OCI-LY3 (cell line): Measurements from ENCODE around the gene ARVCF.
A peak's percentile ranks its signal among the peaks of the same experiment; 100 is the strongest.

Experiments
- H2AFZ ChIP-seq: fragments of 200-600, 300-600 bp; shearing (Covaris generic); 2 replicates; pipeline ENCODE4 v1.6.0; 2014; ENCODE audit warnings: antibody characterized with exemption, low read depth, low read length
- H3K27ac ChIP-seq: fragments of 200-600, 300-600 bp; sonication (generic); 2 replicates; pipeline ENCODE4 v1.5.1; 2014; ENCODE audit warnings: mild to moderate bottlenecking, low read length, moderate library complexity, mixed read lengths
- H3K27me3 ChIP-seq: fragments of 200-600, 300-600 bp; sonication (generic); 2 replicates; pipeline ENCODE4 v1.6.1; 2014; ENCODE audit warnings: low read depth, low read length, mixed read lengths
- H3K36me3 ChIP-seq: fragments of 200-600, 300-600 bp; sonication (generic); replicated peaks from 2 replicates; pipeline ENCODE3; 2014; ENCODE audit warnings: low read depth, low read length, mixed read lengths
- H3K4me1 ChIP-seq: fragments of 300-600, 200-600 bp; sonication (generic); 2 replicates; pipeline ENCODE4 v1.6.1; 2014; ENCODE audit warnings: low read length, mixed read lengths
- H3K4me2 ChIP-seq: fragments of 200-600, 300-600 bp; sonication (generic); 2 replicates; pipeline ENCODE4 v1.6.1; 2014; ENCODE audit warnings: low read length, mixed read lengths
- H3K4me3 ChIP-seq: fragments of 300-600, 200-600 bp; sonication (generic); 2 replicates; pipeline ENCODE4 v1.5.1; 2014; ENCODE audit warnings: antibody characterized with exemption, mild to moderate bottlenecking, low read length, moderate library complexity
- H3K79me2 ChIP-seq: fragments of 300-600, 200-600 bp; shearing (Covaris generic); 2 replicates; pipeline ENCODE4 v1.6.1; 2014; ENCODE audit warnings: mild to moderate bottlenecking, low read length, mixed read lengths
- H3K9ac ChIP-seq: fragments of 300-600, 200-600 bp; shearing (Covaris generic); 2 replicates; pipeline ENCODE4 v1.6.0; 2014; ENCODE audit warnings: mild to moderate bottlenecking, low read length, moderate library complexity
- H3K9me3 ChIP-seq: fragments of 200-600, 300-600 bp; shearing (Covaris generic); 2 replicates; pipeline ENCODE4 v1.6.1; 2014; ENCODE audit warnings: low read length, mixed read lengths; ENCODE audit not compliant: insufficient read depth
- H4K20me1 ChIP-seq: fragments of 200-600, 300-600 bp; sonication (generic); 2 replicates; pipeline ENCODE4 v1.6.1; 2016; ENCODE audit warnings: low read length, mixed read lengths; ENCODE audit not compliant: insufficient read depth
- CTCF ChIP-seq: fragments of 200-600, 300-600 bp; sonication (generic); IDR thresholded peaks from 2 replicates; pipeline ENCODE4 v1.5.1; 2014; ENCODE audit warnings: antibody characterized with exemption, low read length, low read depth
- EZH2phosphoT487 ChIP-seq: fragments of 200-600 bp; shearing (Covaris generic); IDR thresholded peaks from 2 replicates; pipeline ENCODE4 v1.6.1; 2018; ENCODE audit warnings: antibody characterized with exemption, mixed run types, low read depth

The ARVCF gene

GRCh38 chr22:19963863-19964642, 52.6 kb downstream of the ARVCF start:
- Histone ChIP-seq H4K20me1 (0 out of 2 replicates have a peak, but pooled peaks cover 8% of the 10 kb centered on the region), H3K9ac (no peak overlapping the region), H3K4me3 (no peak overlapping the region), H3K4me2 (no peak overlapping the region), H3K79me2 (no peaks in the 10 kb centered on the region), H3K9me3 (no peaks in the 10 kb centered on the region), H3K27ac (no peak overlapping the region), H3K4me1 (peaks cover 3% of the 10 kb centered on the region), H2AFZ (no peak overlapping the region), H3K36me3 (no peaks in the 10 kb centered on the region), H3K27me3 (no peaks in the 10 kb centered on the region)
- TF ChIP-seq EZH2phosphoT487 (no peak), CTCF (no peak)

GRCh38 chr22:19962909-19963806, 53.5 kb downstream of the ARVCF start:
- peaks cover 3% of the 10 kb centered on the region for H3K4me1 ChIP-seq
- H3K4me2 ChIP-seq, result no peak overlapping the region
- H3K9me3 ChIP-seq, result no peaks in the 10 kb centered on the region
- no peak overlapping the region for H2AFZ ChIP-seq
- no peaks in the 10 kb centered on the region for H3K36me3 ChIP-seq
- H4K20me1 ChIP-seq, result 0 out of 2 replicates have a peak, but pooled peaks cover 8% of the 10 kb centered on the region
- no peak for TF ChIP-seq EZH2phosphoT487
- TF ChIP-seq CTCF, result no peak
- H3K79me2 ChIP-seq, result no peaks in the 10 kb centered on the region
- no peak overlapping the region for H3K9ac ChIP-seq
- no peaks in the 10 kb centered on the region for H3K27me3 ChIP-seq
- H3K4me3 ChIP-seq, result no peak overlapping the region
- no peak overlapping the region for H3K27ac ChIP-seq

GRCh38 chr22:19962246-19962908, 54.2 kb downstream of the ARVCF start:
- TF ChIP-seq CTCF, result peak; percentile 65
- TF ChIP-seq EZH2phosphoT487, result no peak
- Histone ChIP-seq H3K4me1 (peaks cover 3% of the 10 kb centered on the region), H3K27ac (no peak overlapping the region), H3K4me3 (no peak overlapping the region), H3K79me2 (no peaks in the 10 kb centered on the region), H4K20me1 (peaks cover 9% of the 10 kb centered on the region; the same call in 1 of the 2 replicates), H3K9ac (no peak overlapping the region), H3K9me3 (no peaks in the 10 kb centered on the region), H3K4me2 (no peak overlapping the region), H3K27me3 (no peaks in the 10 kb centered on the region), H2AFZ (no peak overlapping the region), H3K36me3 (no peaks in the 10 kb centered on the region)

GRCh38 chr22:19961868-19962245, 54.8 kb downstream of the ARVCF start:
- Histone ChIP-seq H3K4me1 (peaks cover 3% of the 10 kb centered on the region), H4K20me1 (peaks cover 11% of the 10 kb centered on the region; the same call in 1 of the 2 replicates), H3K9me3 (no peaks in the 10 kb centered on the region), H2AFZ (no peak overlapping the region), H3K27ac (no peak overlapping the region), H3K79me2 (no peaks in the 10 kb centered on the region), H3K36me3 (no peaks in the 10 kb centered on the region), H3K4me3 (no peak overlapping the region), H3K9ac (no peak overlapping the region), H3K27me3 (no peaks in the 10 kb centered on the region), H3K4me2 (no peak overlapping the region)
- TF ChIP-seq EZH2phosphoT487 (no peak), CTCF (no peak)
